DMS114 treated with DMSO at 0.1 percent for 48 hours (cell line): Measurements from ENCODE around the gene ENGASE.
"Not testable (repeated sequence)": the region's sequence is repeated elsewhere in the genome, so short reads cannot be mapped to it uniquely, and the experiment has no call there.

Experiments
- DNase-seq: peaks from one replicate; lab custom pipeline; 2025; ENCODE audit not compliant: unreplicated experiment; lab: John Stamatoyannopoulos, UW

Gene ENGASE

GRCh38 chr17:79074649-79075445, at the start of gene ENGASE:
Gene ENGASE (plus strand): TSS chr17:79074824. CDS start chr17:79074945, 121 bp downstream.
- DNase-seq: peak; percentile 79

- no peak for DNase-seq
These were observed 49.5 kb upstream of the ENGASE start for GRCh38 chr17:79024901-79025737.

- no peak for DNase-seq
These were observed 48.0 kb upstream of the ENGASE start for GRCh38 chr17:79026376-79027273.

GRCh38 chr17:79027274-79027924, 47.2 kb upstream of the ENGASE start:
- no peak for DNase-seq

- no peak for DNase-seq
These were observed 46.6 kb upstream of the ENGASE start for GRCh38 chr17:79027925-79028491.

GRCh38 chr17:79028496-79029326, 45.9 kb upstream of the ENGASE start:
- DNase-seq: no peak

GRCh38 chr17:79029327-79030009, 45.2 kb upstream of the ENGASE start:
- no peak for DNase-seq

GRCh38 chr17:79030636-79031035, 44.0 kb upstream of the ENGASE start:
- DNase-seq: not testable (repeated sequence)

GRCh38 chr17:79031996-79032875, 42.4 kb upstream of the ENGASE start:
- DNase-seq: no peak

- DNase-seq: no peak
These were observed 41.5 kb upstream of the ENGASE start for GRCh38 chr17:79033046-79033616.

GRCh38 chr17:79033741-79034501, 40.7 kb upstream of the ENGASE start:
- DNase-seq: no peak

- no peak for DNase-seq
These were observed 39.6 kb upstream of the ENGASE start for GRCh38 chr17:79034931-79035485.

- no peak for DNase-seq
These were observed 38.9 kb upstream of the ENGASE start for GRCh38 chr17:79035686-79036085.

GRCh38 chr17:79036181-79036580, 38.4 kb upstream of the ENGASE start:
- no peak for DNase-seq

- DNase-seq: no peak
These were observed 38.0 kb upstream of the ENGASE start for GRCh38 chr17:79036596-79036995.

GRCh38 chr17:79038545-79039135, 36.0 kb upstream of the ENGASE start:
- DNase-seq: no peak
